Hematopoietic multipotent progenitor cell treated with erythropoietin and hydrocortisone succinate and interleukin-3 and kit ligand, for 8 days (in vitro differentiated cells): ENCODE data around the gene CLDN3.
A peak's percentile ranks its signal among the peaks of the same experiment; 100 is the strongest.
"Not testable (repeated sequence)": the region's sequence is repeated elsewhere in the genome, so short reads cannot be mapped to it uniquely, and the experiment has no call there.

ENCODE experiments used
- DNase-seq: peaks from one replicate; pipeline ENCODE4 v3.0.0-alpha.2; 2015

Gene CLDN3

GRCh38 chr7:73770002-73770859 is at the start of gene CLDN3:
CLDN3 (minus strand) TSS chr7:73770270; CDS start chr7:73770049, 221 bp downstream.
- DNase-seq = no peak

GRCh38 chr7:73817121-73817520 is 47.1 kb upstream of the CLDN3 start:
- DNase-seq = no peak

- no peak for DNase-seq
Measured at GRCh38 chr7:73815436-73815835, 45.4 kb upstream of the CLDN3 start.

GRCh38 chr7:73812996-73813395 is 42.9 kb upstream of the CLDN3 start:
- no peak for DNase-seq

GRCh38 chr7:73811760-73812168 is 41.7 kb upstream of the CLDN3 start:
- DNase-seq = peak; percentile 75

- no peak for DNase-seq
Measured at GRCh38 chr7:73810998-73811360, 40.9 kb upstream of the CLDN3 start.

GRCh38 chr7:73809467-73809951 is 39.4 kb upstream of the CLDN3 start:
- no peak for DNase-seq

GRCh38 chr7:73802459-73802858 is 32.4 kb upstream of the CLDN3 start:
- no peak for DNase-seq

- no peak for DNase-seq
Measured at GRCh38 chr7:73801577-73801976, 31.5 kb upstream of the CLDN3 start.

GRCh38 chr7:73799282-73800141 is 29.4 kb upstream of the CLDN3 start:
- no peak for DNase-seq

GRCh38 chr7:73797176-73797575 is 27.1 kb upstream of the CLDN3 start:
- DNase-seq = not testable (repeated sequence)

GRCh38 chr7:73796656-73797055 is 26.6 kb upstream of the CLDN3 start:
- not testable (repeated sequence) for DNase-seq

- not testable (repeated sequence) for DNase-seq
Measured at GRCh38 chr7:73795188-73795587, 25.1 kb upstream of the CLDN3 start.

GRCh38 chr7:73791170-73791690 is 21.2 kb upstream of the CLDN3 start:
- DNase-seq = not testable (repeated sequence)

- no peak for DNase-seq
Measured at GRCh38 chr7:73789051-73789450, 19.0 kb upstream of the CLDN3 start.

- DNase-seq = not testable (repeated sequence)
Measured at GRCh38 chr7:73787786-73788048, 17.6 kb upstream of the CLDN3 start.

- DNase-seq = no peak
Measured at GRCh38 chr7:73786588-73786987, 16.5 kb upstream of the CLDN3 start.

GRCh38 chr7:73779517-73779916 is 9.4 kb upstream of the CLDN3 start:
- no peak for DNase-seq

GRCh38 chr7:73778801-73779389 is 8.8 kb upstream of the CLDN3 start:
- no peak for DNase-seq

GRCh38 chr7:73774923-73775322 is 4.9 kb upstream of the CLDN3 start:
- peak; percentile 70 for DNase-seq

GRCh38 chr7:73773700-73774517 is 3.8 kb upstream of the CLDN3 start:
- no peak for DNase-seq
